Lower leg skin (tissue), 4 donors: ENCODE results near the gene ADAMTS16. TPM values are rescaled to one million over a fixed set of nuclear protein-coding genes. Genes with fewer than 3 reads are reported as not detected.

ENCODE experiments used
- DNase-seq, 2 donors: peaks; one replicate each; pipeline ENCODE4 v3.0.0-alpha.2; 2019; ENCODE audit warnings: low spot score in 2 of 2
- H3K4me3 ChIP-seq: fragments of 200-600 bp; sonication (generic); 2 replicates; pipeline ENCODE4 v1.5.1; 2017; ENCODE audit warnings: mild to moderate bottlenecking, low read depth; ENCODE audit not compliant: poor library complexity, severe bottlenecking
- CTCF ChIP-seq, 3 donors: fragments of 450-650 bp; IDR thresholded peaks; one replicate each; pipeline ENCODE4 v1.5.1; 2016; ENCODE audit warnings: antibody characterized with exemption in 3 of 3, mild to moderate bottlenecking in 3 of 3, moderate library complexity in 2 of 3
- POLR2A ChIP-seq, 2 donors: fragments of 450-650 bp; IDR thresholded peaks; one replicate each; pipeline ENCODE4 v1.6.1; 2016 to 2017; ENCODE audit warnings: antibody characterized with exemption in 2 of 2, mild to moderate bottlenecking in 1 of 2, moderate library complexity in 1 of 2
- WGBS, 2 donors: methylation state at CpG; one replicate each; pipeline ENCODE4 v1.1.5; 2018; 5-methylcytosine and 5-hydroxymethylcytosine counted together
- intact Hi-C: fragments of 100-400 bp; cut with DNase I; formaldehyde crosslinking; loops from one replicate; pipeline ENCODE4 v1.15.0; 2023; ENCODE audit warnings: low total_unique reads
- total RNA-seq, 4 donors: library from RNA; depleted of rRNA; stranded (reverse); fragments of >200 nt; gene quantifications; one replicate each; pipeline ENCODE4 v1.1.0, GENCODE V29; 2016

Gene ADAMTS16
- total RNA-seq, 4 donors from 2014 or later, result 0.55 TPM; not detected in 3

GRCh38 chr5:5209510-5210286, 69.6 kb downstream of the ADAMTS16 start:
- intact Hi-C loops, result no loop called here
- TF ChIP-seq POLR2A (IDR thresholded peaks at IDR 0.05) (no peak), CTCF (IDR thresholded peaks at IDR 0.05) (no peak)
- H3K4me3 ChIP-seq, result no peak overlapping the region
- 35% methylated on average over 5 of the region's 5 CpGs for WGBS, 2 donors
- no peak for DNase-seq

DNA sequence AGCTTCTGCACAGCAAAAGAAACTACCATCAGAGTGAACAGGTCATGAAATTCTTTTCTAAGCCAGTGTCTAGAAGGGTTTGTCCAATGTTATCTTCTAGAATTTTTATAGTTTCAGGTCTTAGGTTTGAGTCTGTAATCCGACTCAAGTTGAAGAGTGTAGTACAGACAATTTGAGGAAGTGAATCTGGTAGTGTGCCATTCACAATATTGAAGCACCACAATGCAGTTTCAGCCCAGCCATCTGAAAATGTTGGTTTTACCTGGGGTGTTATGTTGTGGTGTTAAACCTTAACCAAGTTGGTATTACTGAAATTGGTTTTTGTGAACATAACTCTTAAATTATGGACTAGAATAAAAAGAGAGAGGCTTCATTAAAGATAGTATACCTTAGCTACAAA, 77.2 kb downstream of the ADAMTS16 start:
- TF ChIP-seq POLR2A (IDR thresholded peaks at IDR 0.05), result no peak
- no peak for TF ChIP-seq CTCF (IDR thresholded peaks at IDR 0.05)
- 59 to 72% methylated on average over 1 of the region's 1 CpG for WGBS, 2 donors
- no peak for DNase-seq
- intact Hi-C loops, result no loop called here
- no peak overlapping the region for H3K4me3 ChIP-seq

GRCh38 chr5:5218396-5218795, 78.3 kb downstream of the ADAMTS16 start:
- TF ChIP-seq CTCF (IDR thresholded peaks at IDR 0.05), result no peak
- no peak for TF ChIP-seq POLR2A (IDR thresholded peaks at IDR 0.05)
- DNase-seq, result no peak
- WGBS, 2 donors, result 88 to 92% methylated on average over 5 of the region's 5 CpGs
- no peak overlapping the region for H3K4me3 ChIP-seq
- intact Hi-C loops, result no loop called here

DNA sequence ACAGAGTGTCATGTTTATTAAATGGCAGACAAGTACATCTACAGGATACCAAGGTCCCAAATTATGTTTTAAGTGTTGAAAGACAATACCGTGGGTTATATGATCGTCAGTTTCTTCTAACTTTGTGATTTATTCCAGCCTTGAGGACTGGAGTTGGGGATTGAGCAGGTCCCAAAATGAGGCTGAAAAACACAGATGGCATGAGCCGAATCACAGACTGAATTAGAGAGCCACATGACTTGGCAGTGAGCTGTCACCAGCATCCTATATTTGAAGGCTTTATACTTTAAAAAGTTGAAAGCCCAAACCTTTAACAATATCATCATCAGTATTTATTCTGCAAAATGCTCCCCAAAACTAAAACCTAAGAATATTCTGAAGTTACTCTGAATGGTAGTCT, 79.4 kb downstream of the ADAMTS16 start:
- WGBS, 2 donors, result 84 to 86% methylated on average over 3 of the region's 3 CpGs
- TF ChIP-seq POLR2A (IDR thresholded peaks at IDR 0.05) (no peak), CTCF (IDR thresholded peaks at IDR 0.05) (no peak)
- intact Hi-C loops, result no loop called here
- H3K4me3 ChIP-seq, result no peak overlapping the region
- no peak for DNase-seq

DNA sequence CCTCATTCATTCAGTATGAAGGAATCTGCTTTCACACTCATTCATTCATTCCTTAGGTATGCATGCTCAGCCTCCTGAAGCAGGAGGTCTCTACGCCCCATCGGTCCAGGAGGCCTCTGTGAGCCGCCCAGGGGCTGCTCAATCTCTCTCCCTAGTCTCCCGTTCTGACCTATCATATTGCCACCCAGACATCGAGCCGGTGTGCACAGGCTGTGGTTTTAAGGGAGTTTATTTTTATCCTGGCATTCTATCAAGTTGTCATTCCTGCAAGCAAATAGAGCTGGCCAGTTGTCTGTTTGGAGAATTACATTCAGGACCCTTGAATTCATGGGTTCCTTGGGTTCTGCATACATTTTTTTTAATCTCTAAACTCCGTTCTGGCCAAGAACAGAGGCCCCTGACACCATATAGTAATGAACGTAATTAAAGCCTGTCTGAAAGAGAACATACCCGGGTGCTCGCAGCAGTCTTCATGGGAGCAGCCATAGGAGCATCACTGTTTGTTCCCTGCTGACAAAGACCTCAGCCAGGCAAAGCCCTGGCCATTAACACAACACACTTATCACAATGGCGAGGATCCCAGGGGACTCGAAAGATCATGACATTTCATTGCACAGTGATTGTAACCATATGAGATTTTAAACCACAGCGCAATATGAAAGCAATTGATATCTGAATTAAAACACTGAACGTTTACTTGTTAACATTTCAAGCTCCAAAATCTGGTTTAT, 80.9 kb downstream of the ADAMTS16 start:
- intact Hi-C loops, result no loop called here
- 66 to 68% methylated on average over 14 of the region's 14 CpGs for WGBS, 2 donors

More for the DNA sequence above, 80.9 kb downstream of the ADAMTS16 start:
- TF ChIP-seq POLR2A (IDR thresholded peaks at IDR 0.05), result no peak
- no peak for TF ChIP-seq CTCF (IDR thresholded peaks at IDR 0.05)
- H3K4me3 ChIP-seq, result no peak overlapping the region
- DNase-seq, result no peak
